ENCODE data around the gene CBLB.
"Not testable (repeated sequence)": the region's sequence is repeated elsewhere in the genome, so short reads cannot be mapped to it uniquely, and the experiment has no call there.

CBLB gene

DNA sequence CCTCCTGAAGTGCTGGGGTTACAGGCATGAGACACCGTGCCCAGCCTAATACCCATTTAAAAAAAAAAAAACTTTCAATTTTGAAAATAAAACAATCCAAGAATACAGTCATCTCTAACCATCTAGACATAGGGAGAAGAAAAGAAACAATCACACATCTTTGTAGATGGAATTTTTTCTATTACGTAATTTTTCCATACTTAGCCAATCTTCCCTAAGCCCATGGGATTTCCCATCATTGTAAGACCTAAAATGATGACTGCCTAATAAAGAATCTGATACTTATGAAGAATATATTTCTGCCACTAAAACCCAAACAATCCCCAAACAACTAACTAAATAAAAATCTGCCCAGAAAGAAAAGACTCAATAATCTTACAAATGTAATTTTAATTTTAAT is 88.7 kb downstream of the CBLB start:
- FAIRE-seq, result no peak

DNA sequence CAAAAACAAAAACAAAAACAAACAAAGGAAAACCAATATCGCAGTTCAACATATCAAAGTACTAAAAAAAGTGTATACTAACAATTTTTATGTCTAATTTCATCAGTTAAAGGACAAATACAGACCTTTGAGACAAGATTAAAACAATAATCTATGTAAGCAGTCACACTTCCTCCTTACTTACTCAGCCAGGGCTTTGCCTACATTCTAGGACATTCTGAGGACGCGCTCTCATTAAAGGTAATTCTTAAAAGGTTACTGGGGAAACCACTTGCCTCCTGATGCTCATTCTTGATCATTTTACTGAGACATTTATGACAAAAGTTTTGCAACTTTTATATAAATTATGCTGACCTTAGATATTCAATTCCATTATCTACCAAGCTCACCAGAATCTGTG is 93.4 kb downstream of the CBLB start:
- no peak for FAIRE-seq

DNA sequence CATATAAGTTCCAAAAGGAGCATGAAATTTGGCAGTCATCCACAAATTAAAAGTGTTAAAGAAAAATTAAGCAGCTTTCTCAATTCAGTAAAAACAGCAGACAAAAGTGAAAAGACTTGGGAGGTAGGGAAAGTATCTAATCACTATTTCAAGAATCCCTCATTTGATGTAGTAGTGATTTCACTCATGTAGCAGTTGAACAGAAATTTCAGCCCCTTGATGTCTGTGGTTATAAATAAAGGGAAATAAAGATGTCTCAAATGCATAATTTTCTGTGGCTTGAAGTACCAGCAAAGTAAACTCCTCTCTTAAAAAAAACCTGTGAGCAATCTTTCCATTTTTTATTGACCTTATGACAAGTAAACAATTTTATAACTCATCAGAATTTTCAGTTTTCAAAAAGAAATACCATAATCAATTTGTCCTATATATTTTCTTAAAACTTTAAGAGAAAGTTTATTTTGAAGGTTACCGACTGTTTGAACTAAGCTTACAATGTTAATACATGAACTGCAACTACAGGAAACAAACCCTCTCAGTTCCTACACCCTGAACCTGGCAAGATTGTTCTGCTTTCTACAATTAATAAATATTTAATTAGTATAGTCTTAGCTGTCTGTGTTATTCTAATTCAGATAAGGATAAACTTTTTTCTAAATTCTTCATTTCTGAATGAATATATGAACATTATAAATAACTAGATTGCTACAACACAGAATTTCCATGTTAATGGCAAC is 94.2 kb downstream of the CBLB start:
- FAIRE-seq, result no peak

DNA sequence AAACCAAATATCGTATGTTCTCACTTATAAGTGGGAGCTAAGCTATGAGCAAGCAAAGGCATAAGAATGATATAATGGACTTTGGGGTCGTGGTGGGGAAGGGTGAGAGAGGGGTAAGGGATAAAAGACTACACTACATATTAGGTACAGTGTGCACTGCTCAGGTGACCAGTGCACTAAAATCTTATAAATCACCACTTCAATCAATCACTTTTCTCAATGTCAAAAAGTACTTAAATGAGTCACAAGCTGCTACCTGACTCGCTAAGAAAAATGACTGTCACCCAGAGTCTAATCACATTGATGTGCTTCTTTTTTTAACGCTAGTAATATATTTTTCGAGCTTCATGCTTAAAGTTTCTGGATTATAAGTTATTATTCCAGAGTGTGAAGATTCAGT is 95.5 kb downstream of the CBLB start:
- FAIRE-seq, result no peak

DNA sequence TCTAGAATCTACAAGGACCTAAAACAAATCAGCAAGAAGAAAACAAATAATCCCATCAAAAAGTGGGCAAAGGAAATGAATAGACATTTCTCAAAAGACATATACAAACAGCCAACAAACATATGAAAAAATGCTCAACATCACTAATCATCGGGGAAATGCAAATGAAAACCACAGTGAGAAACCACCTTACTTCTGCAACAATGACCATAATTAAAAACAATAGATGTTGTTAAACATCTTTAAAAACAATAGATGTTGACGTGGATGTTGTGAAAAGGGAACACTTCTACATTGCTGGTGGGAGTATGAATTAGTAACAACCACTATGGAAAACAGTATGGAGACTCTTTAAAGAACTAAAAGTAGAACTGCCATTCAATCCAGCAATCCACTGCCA is 96.2 kb downstream of the CBLB start:
- FAIRE-seq, result no peak

DNA sequence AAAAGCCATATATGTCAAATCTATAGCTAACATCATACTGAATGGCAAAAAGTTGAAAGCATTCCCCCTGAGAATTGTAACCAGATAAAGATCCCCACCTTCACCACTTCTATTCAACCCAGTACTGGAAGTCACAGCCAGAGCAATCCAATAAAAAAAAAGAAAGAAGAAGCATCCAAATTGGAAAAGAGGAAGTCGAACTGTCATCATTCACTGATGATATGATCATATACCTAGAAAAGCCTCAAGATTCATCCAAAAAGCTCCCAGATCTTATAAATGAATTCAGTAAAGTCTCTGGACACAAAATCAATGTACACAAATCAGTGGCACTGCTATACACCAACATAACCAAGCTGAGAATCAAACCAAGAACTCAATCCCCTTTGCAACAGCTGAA is 97.4 kb downstream of the CBLB start:
- no peak for FAIRE-seq

DNA sequence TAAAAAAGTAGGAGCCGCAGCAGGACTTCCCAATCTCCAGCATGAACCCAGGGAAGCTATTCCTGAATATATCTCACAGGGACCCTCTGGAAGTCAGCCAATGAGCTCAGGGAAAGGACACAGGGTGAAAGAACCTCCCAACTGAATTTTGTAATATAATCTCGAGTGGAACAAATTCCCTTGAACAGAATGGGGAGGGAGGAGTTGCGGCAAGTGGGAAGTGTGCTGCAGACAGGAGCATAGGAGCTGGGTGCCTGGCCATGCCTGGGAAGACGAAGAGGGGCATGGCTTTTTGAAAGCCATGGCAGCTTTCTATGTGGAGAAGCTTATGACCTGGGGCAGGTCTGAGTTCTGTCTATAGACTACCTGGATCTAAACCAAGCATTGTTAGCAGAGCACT is 98.4 kb downstream of the CBLB start:
- no peak for FAIRE-seq

DNA sequence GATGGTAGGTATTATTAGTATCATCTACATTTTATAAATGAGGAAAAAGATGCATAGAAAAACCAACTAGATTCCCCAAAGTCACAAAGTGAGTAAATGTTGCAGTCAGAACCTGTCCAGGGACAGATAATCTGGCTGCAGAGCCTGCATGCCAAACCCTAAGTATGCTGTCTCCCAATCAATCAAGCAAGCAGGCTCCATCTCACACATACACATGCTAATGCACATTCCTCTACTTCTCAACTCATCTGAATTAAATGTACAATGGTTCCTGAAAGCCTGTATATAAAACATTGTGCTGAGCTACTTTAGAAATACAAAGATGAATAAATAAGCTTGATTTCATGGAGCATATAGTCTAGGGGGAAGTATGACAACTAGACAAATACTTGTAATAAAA is 101.0 kb downstream of the CBLB start:
- no peak for FAIRE-seq

DNA sequence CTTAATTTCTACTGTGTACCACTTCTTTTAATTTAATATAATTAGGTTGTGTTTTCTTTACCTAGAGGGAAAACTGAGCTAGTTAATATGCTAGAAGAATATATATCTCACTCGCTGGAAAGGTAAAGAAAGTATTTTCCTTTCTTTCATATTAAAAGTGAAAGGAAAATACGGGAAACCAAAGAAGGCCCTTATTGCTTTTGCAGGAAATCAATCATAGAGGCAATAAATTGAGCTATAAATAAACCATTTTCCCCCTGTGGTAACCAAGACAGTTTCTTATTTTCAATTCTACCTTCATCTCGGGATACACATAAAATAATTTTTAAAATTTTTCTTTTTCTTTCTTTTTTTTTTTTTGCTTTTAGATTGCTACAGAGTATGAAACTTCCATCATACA is 101.6 kb downstream of the CBLB start:
- no peak for FAIRE-seq

DNA sequence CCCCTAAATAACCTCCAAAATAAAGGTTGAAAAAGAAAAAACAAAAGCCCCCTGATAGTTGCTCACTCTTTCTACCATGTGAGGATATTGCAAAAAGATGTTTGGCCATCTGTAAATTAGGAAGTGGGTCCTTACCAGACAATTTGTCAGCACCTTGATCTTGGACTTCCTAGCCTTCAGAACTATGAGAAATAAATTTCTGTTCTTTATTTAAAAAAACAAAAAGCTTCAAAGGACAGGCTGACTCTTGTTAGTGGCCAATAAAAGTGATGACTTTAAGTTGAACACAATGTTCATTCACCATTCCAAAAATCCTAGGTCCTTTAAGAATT is 103.5 kb downstream of the CBLB start:
- FAIRE-seq, result no peak

DNA sequence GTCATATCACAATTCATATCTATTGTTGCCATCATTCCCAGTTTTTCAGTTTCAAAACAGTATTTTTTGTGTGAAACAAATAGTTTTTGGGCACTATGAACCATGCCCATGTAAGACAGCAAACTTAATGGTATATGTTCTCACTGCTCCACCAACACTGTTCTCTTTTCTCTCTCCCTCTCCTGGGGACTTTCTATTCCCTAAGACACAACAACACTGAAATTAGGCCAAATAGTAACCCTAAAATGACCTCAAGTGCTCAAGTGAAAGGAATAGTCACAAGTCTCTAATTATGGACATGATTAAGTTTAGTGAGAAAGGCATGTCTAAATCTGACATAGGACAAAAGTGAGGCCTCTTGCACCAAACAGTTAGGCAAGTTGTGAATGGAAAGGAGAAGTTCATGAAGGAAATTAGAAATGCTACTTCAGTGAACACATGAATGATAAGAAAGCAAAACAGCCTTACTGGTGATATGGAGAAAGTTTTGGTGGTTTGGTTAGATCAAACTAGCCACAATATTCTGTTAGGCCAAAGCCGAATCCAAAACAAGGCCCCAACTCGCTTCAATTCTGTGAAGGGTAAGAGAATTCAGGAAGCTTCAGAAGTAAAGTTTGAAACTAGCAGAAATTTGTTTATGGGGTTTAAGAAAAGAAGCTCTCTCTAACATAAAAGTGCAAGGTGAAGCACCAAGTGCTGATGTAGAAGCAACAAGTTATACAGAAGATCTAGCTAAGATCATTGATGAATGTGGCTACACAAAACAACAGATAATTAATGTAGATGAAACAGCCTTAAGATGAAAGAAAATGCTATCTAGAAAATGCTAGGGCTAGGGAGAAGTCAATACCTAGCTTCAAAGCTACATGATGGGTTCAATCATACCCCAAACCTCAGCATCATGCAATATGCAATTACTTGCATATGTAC is 104.2 kb downstream of the CBLB start:
- no peak for FAIRE-seq

DNA sequence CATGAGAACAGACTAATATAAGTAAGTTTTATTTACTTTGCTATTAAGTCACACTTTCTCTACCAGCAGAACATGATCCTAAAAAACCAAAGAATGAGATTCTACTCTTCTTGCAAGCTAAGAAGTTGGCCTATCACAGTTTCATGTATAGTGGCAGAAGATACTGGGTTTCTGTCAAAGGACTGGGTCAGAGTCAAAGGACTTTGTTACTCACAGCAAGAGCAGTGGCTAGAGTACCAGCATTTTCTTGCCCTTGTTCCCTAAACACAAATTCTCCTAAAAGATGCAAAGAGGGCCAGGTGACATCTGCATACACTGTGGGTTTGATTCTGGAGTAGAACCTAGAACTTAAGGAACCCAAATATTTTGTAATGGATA is 105.2 kb downstream of the CBLB start:
- no peak for FAIRE-seq

DNA sequence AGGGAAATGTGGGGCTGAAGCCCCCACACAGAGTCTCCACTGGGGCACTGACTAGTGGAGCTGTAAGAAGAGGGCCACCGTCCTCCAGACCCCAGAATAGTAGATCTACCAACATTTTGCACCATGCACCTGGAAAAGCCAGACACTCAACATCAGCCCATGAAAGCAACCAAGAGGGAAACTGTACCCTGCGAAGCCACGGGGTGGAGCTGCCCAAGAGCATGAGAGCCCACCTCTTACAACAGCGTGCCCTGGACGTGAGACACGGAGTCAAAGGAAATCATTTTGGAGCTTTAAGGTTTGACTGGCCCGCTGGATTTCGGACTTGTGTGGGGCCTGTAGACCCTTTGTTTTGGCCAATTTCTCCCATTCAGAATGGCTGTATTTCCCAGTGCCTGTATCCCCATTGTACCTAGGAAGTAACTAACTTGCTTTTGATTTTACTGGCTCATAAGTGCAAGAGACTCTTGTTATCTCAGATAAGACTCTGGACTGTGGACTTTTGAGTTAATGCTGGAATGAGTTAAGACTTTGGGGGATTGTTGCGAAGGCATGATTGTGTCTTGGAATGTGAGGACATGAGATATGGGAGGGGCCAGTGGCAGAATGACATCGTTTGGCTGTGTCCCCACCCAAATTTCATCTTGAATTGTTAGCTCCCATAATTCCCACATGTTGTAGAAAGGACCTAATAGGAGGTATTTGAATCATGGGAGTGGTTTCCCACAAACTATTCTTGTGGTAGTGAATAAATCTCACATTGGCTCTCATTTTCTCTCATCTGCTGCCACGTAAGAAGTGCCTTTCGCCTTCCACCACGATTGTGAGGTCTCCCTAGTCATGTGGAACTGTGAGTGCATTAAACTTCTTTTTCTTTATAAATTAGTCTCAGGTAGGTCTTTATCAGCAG is 105.8 kb downstream of the CBLB start:
- FAIRE-seq, result no peak

DNA sequence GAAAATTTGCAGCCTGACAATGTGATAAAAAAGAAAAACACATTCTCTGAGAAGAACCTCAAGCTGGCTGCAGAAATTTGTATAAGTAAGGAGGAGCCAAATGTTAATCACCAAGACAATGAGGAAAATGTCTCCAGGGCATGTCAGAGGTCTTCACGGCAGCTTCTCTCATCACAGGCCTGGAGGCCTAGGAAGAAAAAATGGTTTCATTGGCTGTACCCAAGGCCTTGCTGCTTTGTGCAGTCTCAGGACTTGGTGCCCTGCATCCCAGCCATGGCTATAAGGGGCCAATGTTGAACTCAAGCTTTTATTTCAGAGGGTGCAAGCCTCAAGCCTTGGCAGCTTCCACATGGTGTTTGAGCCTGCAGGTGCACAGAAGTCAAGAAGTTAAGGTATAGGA is 106.6 kb downstream of the CBLB start:
- FAIRE-seq, result not testable (repeated sequence)

DNA sequence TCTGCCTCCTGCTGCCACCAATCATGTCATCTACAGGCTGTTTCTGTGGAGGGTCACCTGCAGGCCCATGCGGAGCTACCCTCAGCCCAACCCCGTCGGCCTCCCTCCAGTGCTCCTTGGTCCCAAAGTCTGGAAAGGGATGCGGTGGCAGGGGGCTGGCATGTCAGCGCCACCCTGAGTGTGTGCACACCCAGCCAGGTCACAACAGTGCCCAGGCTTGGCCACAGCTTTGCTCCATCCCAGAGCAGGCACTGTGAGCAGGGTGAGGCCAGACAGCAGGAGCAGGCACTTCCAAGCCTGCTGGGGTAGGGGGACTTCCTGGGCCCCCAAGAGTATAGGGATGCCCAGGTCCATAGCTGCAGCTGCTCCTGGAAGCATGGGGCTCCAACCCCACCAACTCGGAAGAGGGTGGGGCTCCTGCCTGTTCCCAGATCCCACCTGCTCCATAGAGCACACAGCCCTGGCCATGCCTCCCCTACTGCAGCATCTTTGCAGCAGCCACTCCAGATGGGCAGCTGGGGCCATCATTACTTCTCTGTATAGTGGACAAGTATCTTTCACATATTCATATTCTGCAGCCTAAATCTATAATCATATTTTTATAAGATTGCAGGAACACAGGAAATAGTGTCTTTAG is 109.3 kb downstream of the CBLB start:
- FAIRE-seq, result no peak

DNA sequence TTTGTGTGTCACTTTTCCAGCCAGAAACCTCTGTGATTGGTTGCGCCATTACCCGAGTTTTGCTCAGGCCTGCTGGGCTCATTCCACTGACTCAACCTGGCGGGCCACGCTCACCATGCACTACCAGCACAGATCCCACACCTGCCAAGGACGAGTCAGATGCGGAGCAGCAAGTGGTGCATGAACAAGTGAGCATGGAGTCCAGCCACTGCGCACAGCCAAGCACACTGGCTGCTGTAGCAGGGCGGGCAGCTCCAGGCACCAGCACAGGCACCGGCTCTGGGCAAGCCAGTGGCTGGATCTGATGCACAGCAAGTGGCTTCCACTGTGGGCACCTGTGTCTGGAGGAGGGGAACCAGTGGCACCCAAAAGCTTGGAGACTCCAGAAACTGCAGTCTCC is 110.4 kb downstream of the CBLB start:
- FAIRE-seq, result no peak

DNA sequence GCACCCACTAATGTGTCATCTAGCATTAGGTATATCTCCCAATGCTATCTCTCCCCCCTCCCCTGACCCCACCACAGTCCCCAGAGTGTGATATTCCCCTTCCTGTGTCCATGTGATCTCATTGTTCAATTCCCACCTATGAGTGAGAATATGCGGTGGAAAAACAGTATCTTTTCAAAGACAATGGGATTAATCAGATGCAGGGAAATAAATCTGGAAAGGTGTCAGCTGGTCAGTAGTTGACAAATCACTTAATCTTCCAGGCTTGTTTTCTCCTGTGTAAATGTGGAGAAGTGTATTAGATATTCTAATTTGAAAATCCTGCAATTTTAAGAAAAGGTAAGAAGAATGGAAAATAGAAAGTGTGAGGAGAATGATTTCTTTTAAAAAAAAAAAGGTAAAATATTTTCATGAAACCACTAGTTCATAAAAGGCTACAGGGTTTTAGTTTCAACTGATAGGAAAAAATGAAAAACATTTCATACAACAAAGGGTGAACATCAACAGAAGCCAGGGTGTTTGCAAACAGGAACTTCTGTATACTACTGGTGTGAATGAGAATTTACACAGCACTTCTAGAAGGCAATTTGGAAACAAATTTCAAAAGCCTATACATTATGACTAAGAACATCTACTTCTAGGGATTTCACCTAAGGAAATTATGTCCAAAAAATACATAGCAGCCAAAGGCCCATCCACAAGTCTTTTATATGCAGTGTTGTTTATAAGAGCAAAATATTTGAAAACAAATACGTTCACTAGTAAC is 113.5 kb downstream of the CBLB start:
- no peak for FAIRE-seq

DNA sequence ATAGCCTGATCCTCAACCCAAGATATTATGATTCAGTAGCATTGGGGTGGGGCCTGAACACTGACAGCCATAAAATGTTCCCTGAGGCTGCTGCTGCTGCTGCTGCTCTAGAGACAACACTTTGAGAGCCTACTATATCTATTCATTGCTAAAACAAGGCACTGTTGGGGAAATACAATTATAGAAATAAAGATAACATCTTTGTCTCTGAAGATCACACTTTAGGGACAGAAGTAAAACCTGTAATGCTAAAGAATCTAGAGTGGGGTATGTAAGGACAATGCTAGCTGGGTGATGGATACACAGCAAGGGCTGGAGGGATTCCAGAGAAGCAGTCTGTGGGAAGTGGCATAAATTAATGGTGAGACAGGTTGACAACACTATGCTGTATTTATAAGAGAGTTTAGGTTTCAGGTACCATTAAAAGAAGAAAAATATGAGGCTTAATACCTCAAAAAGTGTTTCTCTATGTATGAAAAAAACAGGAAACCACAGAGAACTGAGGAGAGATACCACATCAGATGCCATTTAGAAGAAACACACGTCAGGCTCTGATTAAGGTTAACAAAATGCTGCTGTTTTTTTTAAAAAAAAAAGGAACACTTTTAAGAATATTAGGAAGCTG is 115.9 kb downstream of the CBLB start:
- FAIRE-seq, result no peak

DNA sequence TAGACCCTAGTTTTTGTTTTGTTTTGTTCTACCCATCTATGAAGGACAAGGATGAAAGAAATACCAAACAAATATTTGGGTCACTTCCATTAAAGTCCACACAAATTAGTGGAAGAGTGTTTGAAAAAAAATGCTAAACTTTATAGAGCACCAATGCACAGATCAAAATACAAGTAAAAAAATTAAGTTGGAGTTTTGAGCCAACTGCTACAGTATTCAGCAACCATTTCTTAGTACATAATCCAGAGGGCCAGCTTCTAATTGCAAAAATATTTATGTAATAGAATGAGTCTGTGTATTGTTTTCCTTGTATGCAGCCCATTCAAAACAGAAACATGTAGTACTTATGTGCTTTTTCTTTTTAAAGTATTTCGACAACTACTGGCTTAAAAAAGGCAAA is 121.1 kb downstream of the CBLB start:
- FAIRE-seq, result no peak

DNA sequence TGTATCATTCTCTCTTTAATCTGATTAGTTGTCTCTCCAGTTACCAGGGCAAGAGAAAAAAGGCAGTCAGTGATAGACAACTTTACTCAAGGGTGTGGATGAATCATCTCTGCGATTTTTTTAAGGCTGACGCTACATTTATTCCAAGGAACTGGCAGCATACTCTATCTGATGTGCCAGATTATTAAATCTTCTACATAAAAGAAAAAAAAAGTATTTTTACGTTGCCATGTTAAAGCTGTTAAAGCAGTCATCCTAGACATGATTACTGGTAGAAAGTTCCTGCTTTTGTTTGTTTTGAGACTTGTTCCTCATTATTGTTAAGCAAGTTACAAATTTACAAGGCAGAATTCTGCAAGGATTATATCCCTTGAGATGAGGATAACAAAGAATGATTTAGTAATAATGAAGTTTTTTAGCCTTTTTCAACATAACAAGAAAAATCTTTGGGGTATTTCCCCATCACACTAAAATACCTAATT is 121.7 kb downstream of the CBLB start:
- no peak for FAIRE-seq

DNA sequence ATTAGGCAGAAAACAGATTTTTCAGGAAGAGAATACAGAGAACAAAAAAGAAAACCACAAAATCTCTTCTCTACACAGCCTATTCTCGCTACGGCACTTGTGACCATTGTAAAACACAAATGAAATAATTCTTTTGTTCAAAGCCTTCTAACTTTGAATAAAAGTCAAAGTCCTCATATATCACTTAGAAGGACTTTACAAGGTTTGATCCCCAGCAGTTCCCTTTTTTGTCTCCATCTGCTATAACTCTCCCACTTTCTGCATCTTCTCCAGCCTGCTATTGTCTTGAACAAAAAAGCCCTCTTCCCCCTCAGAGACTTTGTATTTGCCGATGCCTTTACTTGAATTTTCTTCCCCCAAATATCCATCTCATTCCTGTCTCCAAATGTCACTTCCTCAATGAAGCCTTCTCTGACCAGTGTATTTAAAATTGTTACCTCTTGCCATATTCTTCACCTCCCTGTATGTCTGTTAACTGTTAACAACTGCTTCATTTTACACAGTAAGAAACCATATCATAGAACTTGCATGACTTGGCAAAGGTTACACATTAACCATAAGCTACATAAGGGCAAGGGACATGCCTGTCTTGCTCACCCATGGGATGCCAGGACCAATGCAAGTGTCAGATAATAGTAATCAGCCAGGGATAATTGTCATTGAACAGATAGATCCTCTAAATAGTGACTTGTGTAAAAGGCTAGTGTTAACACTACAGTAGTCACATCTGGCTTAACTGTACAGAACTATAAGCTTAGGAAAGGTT is 122.4 kb downstream of the CBLB start:
- FAIRE-seq, result no peak
